DMS53 (cell line): ENCODE measurements around the gene ELL2.
"Not testable (repeated sequence)": the region's sequence is repeated elsewhere in the genome, so short reads cannot be mapped to it uniquely, and the experiment has no call there.

ENCODE experiments used
- DNase-seq: peaks from one replicate; lab custom pipeline; 2025; lab: John Stamatoyannopoulos, UW

Gene ELL2

GRCh38 chr5:95880081-95880926 lies 81.3 kb downstream of the ELL2 start:
- DNase-seq = no peak

GRCh38 chr5:95879661-95880060 lies 82.0 kb downstream of the ELL2 start:
- DNase-seq = no peak

- peak; percentile 80 for DNase-seq
These were observed 83.0 kb downstream of the ELL2 start for GRCh38 chr5:95878417-95879323.

GRCh38 chr5:95876782-95877181 lies 84.9 kb downstream of the ELL2 start:
- no peak for DNase-seq

- DNase-seq = no peak
These were observed 87.4 kb downstream of the ELL2 start for GRCh38 chr5:95874246-95874645.

GRCh38 chr5:95873351-95873750 lies 88.3 kb downstream of the ELL2 start:
- DNase-seq = no peak

- no peak for DNase-seq
These were observed 89.0 kb downstream of the ELL2 start for GRCh38 chr5:95872346-95873268.

- no peak for DNase-seq
These were observed 90.4 kb downstream of the ELL2 start for GRCh38 chr5:95871146-95871806.

- DNase-seq = no peak
These were observed 91.5 kb downstream of the ELL2 start for GRCh38 chr5:95870105-95870672.

- not testable (repeated sequence) for DNase-seq
These were observed 92.3 kb downstream of the ELL2 start for GRCh38 chr5:95869173-95869855.

GRCh38 chr5:95868136-95868535 lies 93.5 kb downstream of the ELL2 start:
- no peak for DNase-seq

GRCh38 chr5:95866435-95867040 lies 95.1 kb downstream of the ELL2 start:
- DNase-seq = peak; percentile 22

GRCh38 chr5:95864944-95865504 lies 96.6 kb downstream of the ELL2 start:
- DNase-seq = peak; percentile 49

GRCh38 chr5:95864456-95864855 lies 97.2 kb downstream of the ELL2 start:
- DNase-seq = no peak

- no peak for DNase-seq
These were observed 98.3 kb downstream of the ELL2 start for GRCh38 chr5:95863383-95863757.

GRCh38 chr5:95862671-95863382 lies 98.8 kb downstream of the ELL2 start:
- peak; percentile 16 for DNase-seq

GRCh38 chr5:95861864-95862561 lies 99.6 kb downstream of the ELL2 start:
- peak; percentile 72 for DNase-seq

- peak; percentile 94 for DNase-seq
These were observed 100.3 kb downstream of the ELL2 start for GRCh38 chr5:95861221-95861863.
